ENCODE results near the gene TEKT1. TPM values are rescaled to one million over a fixed set of nuclear protein-coding genes. Genes with fewer than 3 reads are reported as not detected.

TEKT1 gene
- total RNA-seq, 1 experiment from 2014 or later: not detected

- intact Hi-C loops (cut with micrococcal nuclease; ENCODE audit: unreplicated experiment) (no loop called here), in situ Hi-C loops (cut with HindIII; ENCODE audit: low pct_unique_long_range_greater_than_20kb, low sequenced_read_pairs) (no loop called here)
- TF ChIP-seq SIN3A (IDR thresholded peaks at IDR 0.05; ENCODE audit: borderline replicate concordance, insufficient read depth, low read depth, low read length) (no peak), REST (IDR thresholded peaks at IDR 0.05; ENCODE audit: insufficient read depth in 1 of 2, low read depth in 2 of 2, low read length in 1 of 2) (no peak), TCF7L2 (IDR thresholded peaks at IDR 0.05; ENCODE audit: low read depth, low read length) (no peak), POLR2AphosphoS5 (IDR thresholded peaks at IDR 0.05; ENCODE audit: low read depth, low read length) (no peak)
- TF ChIP-seq, protein P1, sequence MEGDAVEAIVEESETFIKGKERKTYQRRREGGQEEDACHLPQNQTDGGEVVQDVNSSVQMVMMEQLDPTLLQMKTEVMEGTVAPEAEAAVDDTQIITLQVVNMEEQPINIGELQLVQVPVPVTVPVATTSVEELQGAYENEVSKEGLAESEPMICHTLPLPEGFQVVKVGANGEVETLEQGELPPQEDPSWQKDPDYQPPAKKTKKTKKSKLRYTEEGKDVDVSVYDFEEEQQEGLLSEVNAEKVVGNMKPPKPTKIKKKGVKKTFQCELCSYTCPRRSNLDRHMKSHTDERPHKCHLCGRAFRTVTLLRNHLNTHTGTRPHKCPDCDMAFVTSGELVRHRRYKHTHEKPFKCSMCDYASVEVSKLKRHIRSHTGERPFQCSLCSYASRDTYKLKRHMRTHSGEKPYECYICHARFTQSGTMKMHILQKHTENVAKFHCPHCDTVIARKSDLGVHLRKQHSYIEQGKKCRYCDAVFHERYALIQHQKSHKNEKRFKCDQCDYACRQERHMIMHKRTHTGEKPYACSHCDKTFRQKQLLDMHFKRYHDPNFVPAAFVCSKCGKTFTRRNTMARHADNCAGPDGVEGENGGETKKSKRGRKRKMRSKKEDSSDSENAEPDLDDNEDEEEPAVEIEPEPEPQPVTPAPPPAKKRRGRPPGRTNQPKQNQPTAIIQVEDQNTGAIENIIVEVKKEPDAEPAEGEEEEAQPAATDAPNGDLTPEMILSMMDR (IDR thresholded peaks at IDR 0.05): no peak
- H3K4me1 ChIP-seq (ENCODE audit: control insufficient read depth, insufficient read depth, low read length): no peaks in the 10 kb centered on the region
- H3K4me3 ChIP-seq (ENCODE audit: low read depth in 2 of 2, low read length in 2 of 2): no peak overlapping the region
- H3K27ac ChIP-seq (ENCODE audit: low read length): no peak overlapping the region
- BruUV-seq (replicated peaks): no TSS peak
- no peaks in the 10 kb centered on the region for H3K27me3 ChIP-seq (ENCODE audit: control insufficient read depth, insufficient read depth, low read length)
- H3K9me3 ChIP-seq (ENCODE audit: control insufficient read depth, insufficient read depth, low read depth, low read length): no peaks in the 10 kb centered on the region
- no peaks in the 10 kb centered on the region for H3K36me3 ChIP-seq (ENCODE audit: control insufficient read depth, insufficient read depth, low read length)
- ATAC-seq (no peak), DNase-seq (ENCODE audit: low read depth, low spot score) (no peak)
- ChIA-PET POLR2A (no interaction called here), CTCF (no interaction called here)
Measured at GRCh38 chr17:6757747-6758146, 73.8 kb downstream of the TEKT1 start.

- no peak for DNase-seq (ENCODE audit: low read depth, low spot score)
- ChIA-PET POLR2A (no interaction called here), CTCF (no interaction called here)
- intact Hi-C loops (cut with micrococcal nuclease; ENCODE audit: unreplicated experiment) (no loop called here), in situ Hi-C loops (cut with HindIII; ENCODE audit: low pct_unique_long_range_greater_than_20kb, low sequenced_read_pairs) (no loop called here)
- Histone ChIP-seq H3K27me3 (ENCODE audit: control insufficient read depth, insufficient read depth, low read length) (no peaks in the 10 kb centered on the region), H3K36me3 (ENCODE audit: control insufficient read depth, insufficient read depth, low read length) (no peaks in the 10 kb centered on the region), H3K27ac (ENCODE audit: low read length) (peak overlapping the region; percentile 35; the same call in 1 of the 2 replicates), H3K9me3 (ENCODE audit: control insufficient read depth, insufficient read depth, low read depth, low read length) (no peaks in the 10 kb centered on the region), H3K4me1 (ENCODE audit: control insufficient read depth, insufficient read depth, low read length) (no peaks in the 10 kb centered on the region), H3K4me3 (ENCODE audit: low read depth in 2 of 2, low read length in 2 of 2) (peak overlapping the region; percentile 29 to 52)
- 0 out of 2 replicates have a peak, but pooled peaks have one; percentile 18 for ATAC-seq
- no peak for TF ChIP-seq TCF7L2 (IDR thresholded peaks at IDR 0.05; ENCODE audit: low read depth, low read length)
- no peak for TF ChIP-seq POLR2AphosphoS5 (IDR thresholded peaks at IDR 0.05; ENCODE audit: low read depth, low read length)
- no peak for TF ChIP-seq REST (IDR thresholded peaks at IDR 0.05; ENCODE audit: insufficient read depth in 1 of 2, low read depth in 2 of 2, low read length in 1 of 2)
- TF ChIP-seq, protein P1 (IDR thresholded peaks at IDR 0.05): no peak
- TF ChIP-seq SIN3A (IDR thresholded peaks at IDR 0.05; ENCODE audit: borderline replicate concordance, insufficient read depth, low read depth, low read length): no peak
- no TSS peak for BruUV-seq (replicated peaks)
Measured at GRCh38 chr17:6756425-6757031, 75.0 kb downstream of the TEKT1 start.
